ENCODE results near the gene CCNI2. TPM values are rescaled to one million over a fixed set of nuclear protein-coding genes. Genes with fewer than 3 reads are reported as not detected.

CCNI2 gene
- total and polyA plus RNA-seq, 8 donors = 0.46 to 56.7 (median 1.6) TPM; not detected in 2

DNA sequence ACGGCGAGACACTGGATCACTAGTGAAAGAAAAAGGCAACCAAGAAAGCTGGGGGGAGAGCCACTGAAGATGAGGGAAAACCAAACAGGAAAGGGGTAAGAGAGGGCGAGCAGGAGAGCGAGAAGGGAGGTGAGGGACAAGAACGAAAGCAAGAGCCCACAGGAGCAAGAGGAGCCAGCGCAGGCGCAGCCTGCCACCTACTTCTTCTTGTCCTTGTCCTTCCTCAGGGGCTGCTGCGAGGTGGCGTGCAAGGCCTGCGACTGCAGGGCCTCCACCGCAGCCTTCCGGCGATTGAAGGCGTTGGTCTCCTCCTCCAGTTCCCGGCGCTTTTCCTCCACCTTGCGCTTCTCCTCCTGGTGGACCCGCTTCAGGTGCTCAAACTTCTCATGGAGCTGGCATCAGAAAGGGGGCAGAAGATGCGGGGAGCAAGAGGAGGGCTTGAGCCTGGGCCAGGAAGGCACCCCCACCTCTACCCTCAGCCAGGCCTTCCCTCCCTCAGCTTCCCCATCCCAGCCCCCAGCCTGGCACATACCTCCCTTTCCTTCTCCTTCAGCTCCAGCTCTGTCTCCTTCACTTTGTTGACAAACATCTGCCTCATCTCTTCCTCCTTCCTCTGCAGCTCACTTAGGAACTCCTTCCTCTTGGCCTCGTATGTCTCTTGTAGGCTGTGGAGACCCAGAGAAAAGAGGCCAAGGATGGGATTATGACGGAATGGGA is 13.5 kb downstream of the CCNI2 start:
- intact Hi-C loops (cut with DNase I; ENCODE audit: low total_unique reads) = no loop called here
- no peak for DNase-seq
- H3K4me1 ChIP-seq = no peaks in the 10 kb centered on the region
- TF ChIP-seq POLR2A (IDR thresholded peaks at IDR 0.05) = no peak
- TF ChIP-seq POLR2AphosphoS5 (IDR thresholded peaks at IDR 0.05) = no peak
- TF ChIP-seq, protein P1, sequence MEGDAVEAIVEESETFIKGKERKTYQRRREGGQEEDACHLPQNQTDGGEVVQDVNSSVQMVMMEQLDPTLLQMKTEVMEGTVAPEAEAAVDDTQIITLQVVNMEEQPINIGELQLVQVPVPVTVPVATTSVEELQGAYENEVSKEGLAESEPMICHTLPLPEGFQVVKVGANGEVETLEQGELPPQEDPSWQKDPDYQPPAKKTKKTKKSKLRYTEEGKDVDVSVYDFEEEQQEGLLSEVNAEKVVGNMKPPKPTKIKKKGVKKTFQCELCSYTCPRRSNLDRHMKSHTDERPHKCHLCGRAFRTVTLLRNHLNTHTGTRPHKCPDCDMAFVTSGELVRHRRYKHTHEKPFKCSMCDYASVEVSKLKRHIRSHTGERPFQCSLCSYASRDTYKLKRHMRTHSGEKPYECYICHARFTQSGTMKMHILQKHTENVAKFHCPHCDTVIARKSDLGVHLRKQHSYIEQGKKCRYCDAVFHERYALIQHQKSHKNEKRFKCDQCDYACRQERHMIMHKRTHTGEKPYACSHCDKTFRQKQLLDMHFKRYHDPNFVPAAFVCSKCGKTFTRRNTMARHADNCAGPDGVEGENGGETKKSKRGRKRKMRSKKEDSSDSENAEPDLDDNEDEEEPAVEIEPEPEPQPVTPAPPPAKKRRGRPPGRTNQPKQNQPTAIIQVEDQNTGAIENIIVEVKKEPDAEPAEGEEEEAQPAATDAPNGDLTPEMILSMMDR (IDR thresholded peaks at IDR 0.05) = no peak
- no peak for TF ChIP-seq EP300 (IDR thresholded peaks at IDR 0.05)
- no peak overlapping the region for H3K4me3 ChIP-seq
- no peaks in the 10 kb centered on the region for H3K27me3 ChIP-seq
- no peak overlapping the region for H3K27ac ChIP-seq
- 92 to 97% (median 94%) methylated on average over 21 of the region's 21 CpGs for WGBS, 5 donors
- H3K9me3 ChIP-seq = no peaks in the 10 kb centered on the region
- H3K36me3 ChIP-seq = peaks cover 60 to 94% (median 85%) of the 10 kb centered on the region in 4 donors

DNA sequence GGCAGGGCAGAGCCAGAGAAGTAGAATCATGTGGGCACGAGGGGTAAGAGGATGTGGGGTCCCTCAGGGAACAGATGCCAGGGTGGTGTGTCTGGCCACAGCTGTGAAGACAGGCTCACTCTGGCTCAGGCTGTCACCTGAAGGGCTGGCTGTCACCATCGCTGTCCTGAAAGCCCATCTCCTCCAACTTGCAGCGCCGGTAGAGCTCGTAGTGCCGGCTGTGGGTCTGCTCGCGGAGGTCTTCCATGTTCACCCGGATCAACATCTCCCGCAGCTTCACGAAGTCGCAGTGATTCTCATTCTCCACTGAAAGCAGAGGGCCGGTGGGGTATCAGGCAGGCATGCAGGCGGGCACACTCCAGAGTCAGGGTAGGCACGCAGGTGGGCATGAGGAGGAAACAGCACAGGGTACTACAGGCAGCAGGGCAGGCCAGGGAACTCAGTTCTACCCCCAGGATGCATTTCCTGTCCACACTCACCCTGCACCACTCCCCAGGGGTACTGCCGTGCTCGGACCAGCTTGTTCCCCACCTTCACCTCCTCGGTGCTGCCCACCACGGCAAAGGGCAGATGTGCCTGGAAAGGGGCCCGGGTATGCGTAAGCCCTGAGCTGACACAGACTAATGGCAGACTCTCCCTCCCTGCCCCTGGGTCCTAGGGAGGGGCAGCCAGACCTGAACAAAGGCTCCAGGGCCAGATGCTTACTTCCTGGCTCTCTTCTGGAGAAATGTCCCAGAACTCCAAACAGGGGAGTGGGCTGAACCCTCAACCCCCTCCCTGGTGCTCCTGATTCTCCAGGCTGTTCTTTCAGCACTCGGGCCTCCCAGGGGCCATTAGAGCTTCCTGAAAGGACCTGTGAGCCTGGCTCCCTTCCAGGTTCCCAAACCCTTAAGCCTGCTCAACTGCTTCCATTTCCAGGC is 14.4 kb downstream of the CCNI2 start:
- H3K27me3 ChIP-seq = no peaks in the 10 kb centered on the region
- peaks cover 59 to 88% (median 84%) of the 10 kb centered on the region in 4 donors for H3K36me3 ChIP-seq
- TF ChIP-seq EP300 (IDR thresholded peaks at IDR 0.05) = no peak
- TF ChIP-seq POLR2AphosphoS5 (IDR thresholded peaks at IDR 0.05) = no peak
- TF ChIP-seq POLR2A (IDR thresholded peaks at IDR 0.05) = no peak
- TF ChIP-seq, protein P1 (IDR thresholded peaks at IDR 0.05) = no peak
- no peak overlapping the region for H3K4me3 ChIP-seq
- H3K27ac ChIP-seq = no peak overlapping the region
- no peaks in the 10 kb centered on the region for H3K9me3 ChIP-seq
- whole genome bisulfite sequencing, 5 donors = 90 to 95% (median 92%) methylated on average over 22 of the region's 22 CpGs
- H3K4me1 ChIP-seq = peaks cover 0 to 4% (median 2%) of the 10 kb centered on the region in 4 donors
- intact Hi-C loops (cut with DNase I; ENCODE audit: low total_unique reads) = no loop called here
- no peak for DNase-seq

GRCh38 chr5:132762246-132763000 is 15.2 kb downstream of the CCNI2 start:
- Histone ChIP-seq H3K36me3 (peaks cover 58 to 80% (median 79%) of the 10 kb centered on the region in 4 donors), H3K27me3 (no peaks in the 10 kb centered on the region), H3K9me3 (no peaks in the 10 kb centered on the region), H3K4me1 (peaks cover 3 to 12% (median 9%) of the 10 kb centered on the region in 4 donors), H3K27ac (no peak overlapping the region), H3K4me3 (no peak overlapping the region)
- whole genome bisulfite sequencing, 5 donors = 90 to 97% (median 95%) methylated on average over 11 of the region's 11 CpGs
- no peak for DNase-seq
- intact Hi-C loops (cut with DNase I; ENCODE audit: low total_unique reads) = no loop called here
- TF ChIP-seq POLR2A (IDR thresholded peaks at IDR 0.05) (no peak), EP300 (IDR thresholded peaks at IDR 0.05) (no peak), POLR2AphosphoS5 (IDR thresholded peaks at IDR 0.05) (no peak)
- TF ChIP-seq, protein P1 (IDR thresholded peaks at IDR 0.05) = no peak

Data from stomach (tissue), 9 donors.